ENCODE data around the gene KRTAP10-3. TPM values are rescaled to one million over a fixed set of nuclear protein-coding genes. Genes with fewer than 3 reads are reported as not detected.
"Not testable (repeated sequence)": the region's sequence is repeated elsewhere in the genome, so short reads cannot be mapped to it uniquely, and the experiment has no call there.

KRTAP10-3 gene
- total RNA-seq, 1 donor from 2014 or later: not detected

GRCh38 chr21:44590897-44591800 is 32.6 kb upstream of the KRTAP10-3 start:
- POLR2A ChIA-PET; H3K36me3 Mint-ChIP-seq (ENCODE audit: low read depth); H3K27ac Mint-ChIP-seq; intact Hi-C loops (cut with micrococcal nuclease); CTCF ChIA-PET; DNase-seq; H3K4me3 Mint-ChIP-seq; H3K9me3 Mint-ChIP-seq; H3K4me1 Mint-ChIP-seq; ATAC-seq (ENCODE audit: low read depth): not testable (repeated sequence)
- H3K27me3 Mint-ChIP-seq: peaks cover 35% of the 10 kb centered on the region

GRCh38 chr21:44590311-44590721 is 31.7 kb upstream of the KRTAP10-3 start:
- intact Hi-C loops (cut with micrococcal nuclease): no loop called here
- POLR2A ChIA-PET: no interaction called here
- Mint-ChIP-seq H3K27ac (no peak overlapping the region), H3K4me1 (no peaks in the 10 kb centered on the region), H3K36me3 (ENCODE audit: low read depth) (no peaks in the 10 kb centered on the region), H3K27me3 (peaks cover 42% of the 10 kb centered on the region), H3K4me3 (no peak overlapping the region), H3K9me3 (no peaks in the 10 kb centered on the region)
- TF ChIP-seq CTCF (IDR thresholded peaks at IDR 0.05): no peak
- CTCF ChIA-PET: no interaction called here
- ATAC-seq (ENCODE audit: low read depth): no peak
- DNase-seq: no peak

- no peaks in the 10 kb centered on the region for H3K4me1 Mint-ChIP-seq
- H3K4me3 Mint-ChIP-seq: no peak overlapping the region
- no peak overlapping the region for H3K27ac Mint-ChIP-seq
- peaks cover 45% of the 10 kb centered on the region for H3K27me3 Mint-ChIP-seq
- intact Hi-C loops (cut with micrococcal nuclease): no loop called here
- no peak for TF ChIP-seq CTCF (IDR thresholded peaks at IDR 0.05)
- POLR2A ChIA-PET: no interaction called here
- DNase-seq (no peak), ATAC-seq (ENCODE audit: low read depth) (no peak)
- H3K36me3 Mint-ChIP-seq (ENCODE audit: low read depth): no peaks in the 10 kb centered on the region
- H3K9me3 Mint-ChIP-seq: no peaks in the 10 kb centered on the region
- CTCF ChIA-PET: no interaction called here
These were observed 31.2 kb upstream of the KRTAP10-3 start for GRCh38 chr21:44589586-44590305.

- Mint-ChIP-seq H3K9me3 (no peaks in the 10 kb centered on the region), H3K4me1 (no peaks in the 10 kb centered on the region), H3K27me3 (peaks cover 50% of the 10 kb centered on the region), H3K36me3 (ENCODE audit: low read depth) (no peaks in the 10 kb centered on the region), H3K4me3 (no peak overlapping the region), H3K27ac (no peak overlapping the region)
- TF ChIP-seq CTCF (IDR thresholded peaks at IDR 0.05): no peak
- ChIA-PET POLR2A (no interaction called here), CTCF (no interaction called here)
- ATAC-seq (ENCODE audit: low read depth): no peak
- no peak for DNase-seq
- intact Hi-C loops (cut with micrococcal nuclease): no loop called here
These were observed 30.5 kb upstream of the KRTAP10-3 start for GRCh38 chr21:44589094-44589493.

GRCh38 chr21:44585892-44586291 is 27.3 kb upstream of the KRTAP10-3 start:
- Mint-ChIP-seq H3K4me1 (no peaks in the 10 kb centered on the region), H3K27me3 (peaks cover 41% of the 10 kb centered on the region)
- CTCF ChIA-PET: no interaction called here

More at GRCh38 chr21:44585892-44586291, 27.3 kb upstream of the KRTAP10-3 start:
- intact Hi-C loops (cut with micrococcal nuclease): no loop called here
- ATAC-seq (ENCODE audit: low read depth) (no peak), DNase-seq (no peak)
- Mint-ChIP-seq H3K9me3 (peaks cover 8% of the 10 kb centered on the region), H3K27ac (no peak overlapping the region), H3K36me3 (ENCODE audit: low read depth) (no peaks in the 10 kb centered on the region), H3K4me3 (no peak overlapping the region)
- no peak for TF ChIP-seq CTCF (IDR thresholded peaks at IDR 0.05)
- POLR2A ChIA-PET: no interaction called here
